ENCODE results near the gene JUND.

DNA sequence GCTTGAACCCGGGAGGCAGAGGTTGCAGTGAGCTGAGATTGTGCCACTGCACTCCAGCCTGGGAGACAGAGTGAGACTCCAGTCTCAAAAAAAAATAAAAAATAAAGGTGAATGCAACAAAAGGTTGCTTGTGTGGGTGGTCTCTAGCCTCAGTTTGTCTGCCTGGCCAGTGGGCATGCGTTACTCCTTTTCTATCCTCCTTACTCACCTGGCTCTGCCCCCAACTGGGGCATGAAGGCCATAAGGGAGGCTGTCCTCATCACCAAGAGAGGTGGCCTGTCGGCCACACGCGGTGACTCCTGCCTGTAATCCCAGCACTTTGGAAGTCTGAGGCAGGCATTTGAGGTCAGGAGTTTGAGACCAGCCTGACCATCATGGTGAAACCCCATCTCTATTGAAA is 1.9 kb upstream of the JUND start:
- TF ChIP-seq POLR2A (IDR thresholded peaks at IDR 0.05; ENCODE audit: low read length) (no peak), GATA1 (IDR thresholded peaks at IDR 0.05; ENCODE audit: low read depth, low read length) (no peak)

Data from erythroblast (primary cell).